Mammary epithelial cell (primary cell): ENCODE data around the gene POLK.

Experiments
- EZH2 ChIP-seq: IDR thresholded peaks from 2 replicates; pipeline ENCODE4 v1.6.1; 2012; ENCODE audit warnings: low read length, inconsistent platforms, borderline replicate concordance
- TF ChIP-seq, protein P1 (sequence below), 2 donors: IDR thresholded peaks in 1 of 2; conservative IDR thresholded peaks in 1 of 2; 2 replicates each; pipeline ENCODE4 v1.5.1; 2011 to 2012; ENCODE audit warnings: inconsistent platforms in 2 of 2, low read length in 2 of 2, mild to moderate bottlenecking in 2 of 2, control low read depth in 1 of 2, low read depth in 1 of 2; ENCODE audit not compliant: insufficient read depth in 1 of 2; ENCODE audit errors: extremely low read depth in 1 of 2

DNA sequence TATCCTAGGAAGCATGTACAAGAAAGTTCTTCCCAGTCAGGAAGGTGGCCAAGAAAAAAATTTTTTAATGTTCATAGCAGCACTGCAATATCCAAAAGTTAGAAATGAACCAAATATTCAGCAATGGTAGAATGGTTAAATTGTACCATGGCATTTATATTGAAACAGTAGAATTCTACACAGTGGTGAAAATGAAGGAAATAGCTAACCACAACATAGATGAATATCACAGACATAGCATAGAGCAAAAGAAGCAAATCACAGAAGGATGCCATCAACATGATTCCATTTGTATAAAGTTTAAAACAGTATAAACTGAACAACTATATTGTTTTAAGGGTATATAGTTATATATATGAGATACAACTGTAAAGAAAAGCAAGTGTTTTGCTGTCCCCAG lies 88.8 kb downstream of the POLK start:
- TF ChIP-seq, protein P1, sequence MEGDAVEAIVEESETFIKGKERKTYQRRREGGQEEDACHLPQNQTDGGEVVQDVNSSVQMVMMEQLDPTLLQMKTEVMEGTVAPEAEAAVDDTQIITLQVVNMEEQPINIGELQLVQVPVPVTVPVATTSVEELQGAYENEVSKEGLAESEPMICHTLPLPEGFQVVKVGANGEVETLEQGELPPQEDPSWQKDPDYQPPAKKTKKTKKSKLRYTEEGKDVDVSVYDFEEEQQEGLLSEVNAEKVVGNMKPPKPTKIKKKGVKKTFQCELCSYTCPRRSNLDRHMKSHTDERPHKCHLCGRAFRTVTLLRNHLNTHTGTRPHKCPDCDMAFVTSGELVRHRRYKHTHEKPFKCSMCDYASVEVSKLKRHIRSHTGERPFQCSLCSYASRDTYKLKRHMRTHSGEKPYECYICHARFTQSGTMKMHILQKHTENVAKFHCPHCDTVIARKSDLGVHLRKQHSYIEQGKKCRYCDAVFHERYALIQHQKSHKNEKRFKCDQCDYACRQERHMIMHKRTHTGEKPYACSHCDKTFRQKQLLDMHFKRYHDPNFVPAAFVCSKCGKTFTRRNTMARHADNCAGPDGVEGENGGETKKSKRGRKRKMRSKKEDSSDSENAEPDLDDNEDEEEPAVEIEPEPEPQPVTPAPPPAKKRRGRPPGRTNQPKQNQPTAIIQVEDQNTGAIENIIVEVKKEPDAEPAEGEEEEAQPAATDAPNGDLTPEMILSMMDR (conservative IDR thresholded peaks at IDR 0.05 in 1 of 2, IDR thresholded peaks at IDR 0.05 in 1 of 2; ENCODE audit: extremely low read depth in 1 of 2, insufficient read depth in 1 of 2, low read depth in 1 of 2, low read length in 2 of 2): no peak
- no peak for TF ChIP-seq EZH2
